Measurements from ENCODE around the gene C15orf61.

Gene C15orf61

DNA sequence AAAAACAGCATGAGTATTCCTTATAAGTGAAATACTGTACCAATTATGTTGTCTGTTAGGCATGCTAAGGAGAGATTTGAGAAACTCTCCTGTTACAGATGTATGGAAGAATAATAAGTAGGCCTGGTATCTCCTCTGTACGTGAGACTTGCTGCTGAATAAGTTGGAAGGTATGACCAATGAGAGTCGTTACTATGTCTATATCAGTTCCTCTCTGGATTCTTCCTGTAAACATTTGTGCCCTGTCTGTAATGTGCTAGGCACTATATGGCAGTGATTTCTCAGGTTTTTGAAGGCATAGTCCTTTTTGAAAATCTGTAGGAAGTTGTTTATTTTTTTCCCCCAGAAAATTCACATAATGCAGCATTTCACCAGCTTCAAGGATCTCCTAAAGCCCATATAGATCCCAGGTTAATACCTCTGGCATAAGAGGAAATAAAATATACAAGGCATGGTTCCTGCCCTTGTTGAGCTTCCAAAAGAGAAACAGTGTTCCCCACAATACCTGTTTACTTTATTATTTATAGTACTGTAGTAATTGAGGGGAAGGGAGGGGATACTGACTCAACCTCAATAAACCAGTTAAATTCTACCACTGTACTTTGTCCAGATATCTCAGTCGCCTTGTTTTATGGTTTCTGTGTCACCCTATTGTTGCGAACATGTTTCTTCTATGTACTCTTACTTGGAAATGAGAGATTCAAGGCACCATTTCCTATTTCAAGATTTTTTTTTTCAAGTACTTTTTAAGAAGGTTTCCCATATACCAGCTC is 50.1 kb downstream of the C15orf61 start:
- TF ChIP-seq, protein P1, sequence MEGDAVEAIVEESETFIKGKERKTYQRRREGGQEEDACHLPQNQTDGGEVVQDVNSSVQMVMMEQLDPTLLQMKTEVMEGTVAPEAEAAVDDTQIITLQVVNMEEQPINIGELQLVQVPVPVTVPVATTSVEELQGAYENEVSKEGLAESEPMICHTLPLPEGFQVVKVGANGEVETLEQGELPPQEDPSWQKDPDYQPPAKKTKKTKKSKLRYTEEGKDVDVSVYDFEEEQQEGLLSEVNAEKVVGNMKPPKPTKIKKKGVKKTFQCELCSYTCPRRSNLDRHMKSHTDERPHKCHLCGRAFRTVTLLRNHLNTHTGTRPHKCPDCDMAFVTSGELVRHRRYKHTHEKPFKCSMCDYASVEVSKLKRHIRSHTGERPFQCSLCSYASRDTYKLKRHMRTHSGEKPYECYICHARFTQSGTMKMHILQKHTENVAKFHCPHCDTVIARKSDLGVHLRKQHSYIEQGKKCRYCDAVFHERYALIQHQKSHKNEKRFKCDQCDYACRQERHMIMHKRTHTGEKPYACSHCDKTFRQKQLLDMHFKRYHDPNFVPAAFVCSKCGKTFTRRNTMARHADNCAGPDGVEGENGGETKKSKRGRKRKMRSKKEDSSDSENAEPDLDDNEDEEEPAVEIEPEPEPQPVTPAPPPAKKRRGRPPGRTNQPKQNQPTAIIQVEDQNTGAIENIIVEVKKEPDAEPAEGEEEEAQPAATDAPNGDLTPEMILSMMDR (IDR thresholded peaks at IDR 0.05; ENCODE audit: borderline replicate concordance, insufficient read depth, low read depth, low read length): no peak
- no peak overlapping the region for H3K4me3 ChIP-seq (ENCODE audit: low read depth, low read length)

DNA sequence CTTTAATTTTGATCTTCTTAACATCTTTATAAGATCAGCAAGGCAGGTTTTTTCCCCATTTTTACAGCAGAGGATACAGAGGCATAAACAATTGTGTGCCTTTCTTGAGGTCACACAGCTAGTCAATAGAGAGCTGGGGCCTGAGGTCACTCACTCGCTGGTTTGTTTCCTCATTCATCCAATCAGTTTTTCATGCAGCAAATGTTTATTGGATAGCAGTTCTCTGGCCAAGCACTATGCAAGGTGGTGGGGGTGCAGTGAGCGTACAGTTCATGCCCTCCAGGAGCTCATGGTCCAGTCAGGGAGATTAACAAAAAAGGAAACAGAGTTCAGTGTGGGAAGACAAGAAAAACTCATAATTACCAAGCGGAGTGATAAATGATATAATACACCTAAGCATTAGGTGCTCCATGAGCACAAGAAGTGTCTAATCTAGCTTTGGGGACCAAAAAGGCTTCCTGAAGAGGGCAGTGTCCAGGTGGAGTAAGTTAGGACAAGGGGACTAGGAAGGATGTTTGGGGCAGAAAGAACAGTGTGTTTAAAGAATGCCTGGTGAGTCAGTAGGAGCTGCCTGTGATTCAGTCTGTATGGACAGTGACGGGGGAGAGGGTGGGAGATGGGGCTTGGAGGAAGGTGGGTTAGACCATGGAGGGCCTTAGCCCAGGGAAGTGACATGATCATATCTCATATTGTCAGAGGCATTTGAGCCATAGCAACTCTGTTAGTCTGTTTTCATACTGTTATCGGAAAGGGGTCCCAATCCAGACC is 50.9 kb downstream of the C15orf61 start:
- H3K4me3 ChIP-seq (ENCODE audit: low read depth, low read length): no peak overlapping the region
- TF ChIP-seq, protein P1 (IDR thresholded peaks at IDR 0.05; ENCODE audit: borderline replicate concordance, insufficient read depth, low read depth, low read length): no peak

DNA sequence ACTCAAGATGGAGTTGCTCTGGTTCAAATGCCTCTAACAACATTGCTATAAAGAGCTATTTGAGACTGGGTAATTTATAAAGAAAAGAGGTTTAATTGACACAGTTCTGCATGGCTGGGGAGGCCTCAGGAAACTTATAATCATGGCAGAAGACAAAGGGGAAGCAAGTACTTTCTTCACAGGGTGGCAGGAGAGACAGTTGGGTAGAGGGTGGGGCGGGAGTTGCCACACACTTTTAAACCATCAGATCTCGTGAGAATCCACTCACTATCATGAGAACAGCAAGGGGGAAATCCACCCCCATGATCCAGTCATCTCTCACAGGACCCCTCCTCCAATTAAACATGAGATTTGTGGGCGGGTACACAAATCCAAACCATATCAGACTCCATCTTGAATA is 52.3 kb downstream of the C15orf61 start:
- H3K4me3 ChIP-seq (ENCODE audit: low read depth, low read length): no peak overlapping the region
- TF ChIP-seq, protein P1 (IDR thresholded peaks at IDR 0.05; ENCODE audit: borderline replicate concordance, insufficient read depth, low read depth, low read length): no peak

DNA sequence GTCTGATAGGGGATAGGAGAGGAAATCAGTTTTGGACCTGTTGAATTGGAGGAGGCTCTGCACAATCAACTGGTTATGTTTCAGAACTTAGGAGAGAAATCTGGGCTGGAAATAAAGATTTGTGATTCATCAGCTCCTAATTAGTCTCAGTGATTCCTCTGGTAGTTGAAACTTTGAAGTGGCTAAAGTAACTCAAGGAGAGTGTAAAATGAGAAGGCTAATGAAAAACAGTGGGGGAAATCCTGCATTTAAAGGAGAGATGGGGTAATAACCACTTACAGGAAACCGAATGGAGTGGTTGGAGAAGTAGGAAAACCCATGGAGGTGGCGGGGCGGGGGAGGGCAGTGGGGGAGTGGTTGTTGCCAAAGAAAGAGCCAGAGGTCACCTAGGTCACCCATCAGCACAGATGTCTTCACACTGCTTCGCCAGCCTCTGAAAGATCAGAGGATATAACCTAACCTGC is 54.1 kb downstream of the C15orf61 start:
- TF ChIP-seq, protein P1 (IDR thresholded peaks at IDR 0.05; ENCODE audit: borderline replicate concordance, insufficient read depth, low read depth, low read length): no peak
- no peak overlapping the region for H3K4me3 ChIP-seq (ENCODE audit: low read depth, low read length)

DNA sequence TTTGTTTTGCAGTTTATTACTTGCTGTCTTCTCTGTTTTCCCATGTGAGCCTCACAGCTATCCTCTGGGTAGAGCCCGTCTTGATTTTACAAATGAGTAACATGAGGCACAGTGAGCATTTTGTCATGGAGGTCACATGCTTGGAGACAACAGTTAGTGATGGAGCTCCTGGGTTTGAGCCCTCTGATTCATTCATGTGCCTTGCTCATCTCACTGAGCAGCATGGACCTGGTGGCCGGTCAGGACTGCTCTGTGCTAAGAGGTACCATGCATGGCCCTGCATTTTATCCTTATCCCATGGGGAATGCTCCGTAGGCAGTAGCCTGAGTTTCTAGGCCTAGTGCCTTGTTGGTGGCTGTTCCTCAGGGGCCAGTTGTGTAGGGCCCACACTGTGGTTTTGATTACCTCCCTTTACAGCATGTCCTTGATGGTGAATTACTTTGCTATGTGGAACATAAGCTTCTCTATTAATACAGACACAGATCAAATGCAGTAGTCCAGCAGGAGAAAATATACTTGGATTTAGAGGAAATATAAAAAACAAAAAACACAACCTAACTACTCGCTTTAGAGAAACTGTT is 57.2 kb downstream of the C15orf61 start:
- TF ChIP-seq, protein P1 (IDR thresholded peaks at IDR 0.05; ENCODE audit: borderline replicate concordance, insufficient read depth, low read depth, low read length): no peak
- no peak overlapping the region for H3K4me3 ChIP-seq (ENCODE audit: low read depth, low read length)

DNA sequence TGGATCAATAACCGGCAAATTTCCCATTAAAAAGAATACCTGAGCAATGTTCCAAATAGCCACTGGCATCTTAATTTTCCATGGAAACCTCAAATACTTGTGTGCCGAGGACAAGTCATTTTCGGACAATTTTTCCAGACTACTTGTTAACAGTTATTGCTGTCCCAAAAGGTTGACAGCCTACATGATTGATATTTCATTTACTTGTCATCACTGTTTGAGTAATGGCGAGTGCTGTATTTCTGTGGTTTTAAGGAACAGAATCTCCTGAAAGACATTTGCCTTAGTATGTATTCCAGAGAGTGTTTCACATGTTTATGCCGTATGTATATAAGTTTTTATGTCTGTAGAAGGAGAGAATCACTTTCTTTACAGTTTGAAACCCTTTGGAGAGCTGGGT is 58.2 kb downstream of the C15orf61 start:
- TF ChIP-seq, protein P1 (IDR thresholded peaks at IDR 0.05; ENCODE audit: borderline replicate concordance, insufficient read depth, low read depth, low read length): no peak
- H3K4me3 ChIP-seq (ENCODE audit: low read depth, low read length): no peak overlapping the region
